Measurements from ENCODE around the gene DLEU7. TPM values are rescaled to one million over a fixed set of nuclear protein-coding genes. Genes with fewer than 3 reads are reported as not detected.

DLEU7 gene
- total RNA-seq, 1 donor = under 0.01 TPM

- peak; percentile 34 for DNase-seq (ENCODE audit: low read depth)
- no peak for TF ChIP-seq CTCF (IDR thresholded peaks at IDR 0.05; ENCODE audit: insufficient read depth, low read length)
- H3K4me3 ChIP-seq (ENCODE audit: low read depth, low read length) = no peak overlapping the region
Measured at GRCh38 chr13:50866817-50867636, 23.5 kb upstream of the DLEU7 start.

- DNase-seq (ENCODE audit: low read depth) = no peak
- no peak overlapping the region for H3K4me3 ChIP-seq (ENCODE audit: low read depth, low read length)
- no peak for TF ChIP-seq CTCF (IDR thresholded peaks at IDR 0.05; ENCODE audit: insufficient read depth, low read length)
Measured at GRCh38 chr13:50864492-50864891, 21.0 kb upstream of the DLEU7 start.

GRCh38 chr13:50855681-50856080, 12.2 kb upstream of the DLEU7 start:
- peak; percentile 70 for DNase-seq (ENCODE audit: low read depth)
- no peak overlapping the region for H3K4me3 ChIP-seq (ENCODE audit: low read depth, low read length)
- TF ChIP-seq CTCF (IDR thresholded peaks at IDR 0.05; ENCODE audit: insufficient read depth, low read length) = no peak

- DNase-seq (ENCODE audit: low read depth) = no peak
- TF ChIP-seq CTCF (IDR thresholded peaks at IDR 0.05; ENCODE audit: insufficient read depth, low read length) = no peak
- no peak overlapping the region for H3K4me3 ChIP-seq (ENCODE audit: low read depth, low read length)
Measured at GRCh38 chr13:50850445-50850844, 7.0 kb upstream of the DLEU7 start.

GRCh38 chr13:50847501-50847900, 4.0 kb upstream of the DLEU7 start:
- DNase-seq (ENCODE audit: low read depth) = peak; percentile 11
- H3K4me3 ChIP-seq (ENCODE audit: low read depth, low read length) = no peak overlapping the region
- no peak for TF ChIP-seq CTCF (IDR thresholded peaks at IDR 0.05; ENCODE audit: insufficient read depth, low read length)

- H3K4me3 ChIP-seq (ENCODE audit: low read depth, low read length) = no peak overlapping the region
- no peak for TF ChIP-seq CTCF (IDR thresholded peaks at IDR 0.05; ENCODE audit: insufficient read depth, low read length)
- DNase-seq (ENCODE audit: low read depth) = no peak
Measured at GRCh38 chr13:50846861-50847475, 3.5 kb upstream of the DLEU7 start.
